Spinal cord (tissue), 10 donors: ENCODE measurements around the gene ITFG1. TPM values are rescaled to one million over a fixed set of nuclear protein-coding genes. Genes with fewer than 3 reads are reported as not detected.

Source experiments
- DNase-seq, 6 donors: peaks; one replicate each; pipeline versions ENCODE4 v3.0.0 to v3.0.0-alpha.2; 2013 to 2015; ENCODE audit warnings: low spot score in 6 of 6, low read depth in 4 of 6
- H3K27ac ChIP-seq: one replicate; pipeline ENCODE4 v1.5.1; 2013; ENCODE audit warnings: low read depth, low read length, control low read depth
- H3K27me3 ChIP-seq: one replicate; pipeline ENCODE4 v1.6.1; 2013; ENCODE audit warnings: low read length; ENCODE audit not compliant: control insufficient read depth, insufficient read depth
- H3K36me3 ChIP-seq: one replicate; pipeline ENCODE4 v1.6.1; 2013; ENCODE audit warnings: low read length; ENCODE audit not compliant: control insufficient read depth, insufficient read depth
- H3K4me1 ChIP-seq: one replicate; pipeline ENCODE4 v1.6.1; 2013; ENCODE audit warnings: low read length; ENCODE audit not compliant: control insufficient read depth, insufficient read depth
- H3K4me3 ChIP-seq: one replicate; pipeline ENCODE4 v1.5.1; 2013; ENCODE audit warnings: low read depth, low read length, control low read depth
- H3K9me3 ChIP-seq: one replicate; pipeline ENCODE4 v1.6.1; 2013; ENCODE audit warnings: low read length; ENCODE audit not compliant: control insufficient read depth, insufficient read depth
- WGBS: methylation state at CpG from one replicate; pipeline ENCODE4 v1.1.5; 2013; ENCODE audit warnings: missing lambda C conversion rate; ENCODE audit not compliant: insufficient coverage; 5-methylcytosine and 5-hydroxymethylcytosine counted together
- polyA plus RNA-seq, 2 donors: library from polyadenylated mRNA; unstranded; fragments of 120-200 nt; gene quantifications; one replicate each; pipeline ENCODE4 v1.2.1, GENCODE V29; 2013; ENCODE audit not compliant: insufficient read length in 2 of 2
- total RNA-seq, 2 donors: library from RNA; depleted of rRNA in 1 of 2; stranded (reverse); fragments of 120-200 nt in 1 of 2; fragments of >200 nt in 1 of 2; gene quantifications; one replicate each; pipeline versions ENCODE4 v1.2.3 to v1.2.4, GENCODE V29; 2013 to 2014
- donor health status: healthy.

Gene ITFG1
- total and polyA plus RNA-seq, 4 donors: 96.6 to 180 (median 127) TPM

- H3K9me3 ChIP-seq: no peaks in the 10 kb centered on the region
- no peak overlapping the region for H3K27ac ChIP-seq
- DNase-seq: no peak
- H3K4me3 ChIP-seq: no peak overlapping the region
- 90% methylated on average over 2 of the region's 4 CpGs for WGBS
- no peaks in the 10 kb centered on the region for H3K27me3 ChIP-seq
- H3K4me1 ChIP-seq: peaks cover 3% of the 10 kb centered on the region
- no peaks in the 10 kb centered on the region for H3K36me3 ChIP-seq
Observed at GRCh38 chr16:47388705-47389104, 72.2 kb downstream of the ITFG1 start.

DNA sequence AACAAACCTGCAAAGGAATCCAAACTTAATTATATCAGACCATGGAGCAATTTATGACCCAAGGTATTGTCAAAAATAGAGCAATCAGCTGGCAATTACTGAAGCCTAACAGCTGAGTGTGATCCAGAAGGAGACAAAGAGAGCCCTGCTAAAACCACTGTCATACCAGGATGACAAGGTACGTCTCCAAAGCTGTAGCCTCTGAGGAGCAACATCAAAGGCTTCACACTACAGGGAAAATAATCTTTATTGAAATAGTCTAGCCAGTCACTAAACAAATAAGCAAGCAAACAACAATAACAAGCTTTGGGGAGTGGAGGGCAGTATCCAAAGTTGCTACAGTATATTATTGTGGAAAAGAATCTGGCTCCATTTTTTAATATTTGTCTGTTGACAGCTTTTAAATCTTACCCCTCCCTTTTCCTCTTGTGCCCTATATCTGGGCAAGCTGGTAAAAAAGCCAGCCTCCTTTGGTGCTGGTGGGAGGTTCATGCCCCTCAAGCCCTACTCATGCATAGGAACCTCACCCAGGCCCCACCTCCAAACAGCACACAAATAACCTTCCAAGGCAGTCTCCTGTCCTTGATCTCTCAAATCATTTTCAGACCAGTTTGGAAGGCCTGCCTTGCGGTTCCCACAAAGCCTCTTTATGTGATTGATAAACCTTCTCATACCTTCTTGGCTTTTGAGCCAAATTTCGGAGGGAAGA lies 73.7 kb downstream of the ITFG1 start:
- no peak for DNase-seq
- Histone ChIP-seq H3K36me3 (no peaks in the 10 kb centered on the region), H3K4me1 (peaks cover 3% of the 10 kb centered on the region), H3K27ac (no peak overlapping the region), H3K4me3 (no peak overlapping the region), H3K27me3 (no peaks in the 10 kb centered on the region), H3K9me3 (no peaks in the 10 kb centered on the region)
- WGBS: 100% methylated on average over 1 of the region's 3 CpGs

DNA sequence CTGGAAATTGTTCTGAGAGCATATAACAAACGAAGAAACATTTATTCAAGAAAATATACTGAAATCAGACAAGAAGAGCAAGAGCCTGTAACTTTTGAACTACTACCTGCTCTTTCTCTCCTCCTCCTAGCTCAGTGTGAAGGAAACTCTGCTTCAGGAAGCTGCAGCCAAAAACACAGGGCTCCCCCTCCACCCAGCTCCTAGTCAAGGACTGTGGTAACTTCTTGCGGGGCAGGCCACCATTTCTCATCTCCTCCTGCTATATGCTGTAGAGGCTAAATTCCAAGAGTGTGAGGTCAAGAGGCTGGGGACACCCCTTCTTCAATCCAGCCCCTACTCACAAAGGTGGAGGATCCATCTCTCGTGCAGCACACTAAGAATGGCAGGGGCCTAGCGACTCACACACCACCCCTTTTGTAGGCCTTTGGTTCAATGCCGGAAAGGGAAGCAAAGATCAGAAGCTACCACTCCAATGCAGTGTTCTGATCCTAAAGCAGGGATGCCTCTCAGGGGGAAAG lies 74.6 kb downstream of the ITFG1 start:
- Histone ChIP-seq H3K36me3 (no peaks in the 10 kb centered on the region), H3K4me3 (no peak overlapping the region), H3K27ac (no peak overlapping the region), H3K9me3 (no peaks in the 10 kb centered on the region), H3K27me3 (no peaks in the 10 kb centered on the region), H3K4me1 (peaks cover 3% of the 10 kb centered on the region)
- no CpG with 5 or more reads among the region's 5 CpGs for WGBS
- DNase-seq: no peak

DNA sequence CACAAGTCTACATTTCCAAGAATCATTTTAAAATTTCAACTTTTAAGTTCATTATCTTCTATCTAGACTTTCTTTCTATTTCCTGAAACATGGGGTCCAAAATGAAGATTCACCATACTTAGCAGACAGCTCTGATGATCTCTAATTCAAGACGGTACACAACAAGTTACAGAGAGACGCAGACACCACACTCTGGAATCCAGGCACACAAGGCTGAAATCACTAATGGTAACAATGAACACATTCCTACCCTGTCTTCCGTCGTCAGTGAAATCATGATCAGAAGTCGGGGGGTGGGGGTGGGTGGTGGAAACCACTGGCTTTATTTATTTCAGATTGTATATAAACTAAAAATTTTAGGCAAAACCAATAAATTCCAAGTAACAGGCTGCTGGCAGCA lies 78.5 kb downstream of the ITFG1 start:
- H3K27ac ChIP-seq: no peak overlapping the region
- 40% methylated on average over 1 of the region's 5 CpGs for WGBS
- no peaks in the 10 kb centered on the region for H3K9me3 ChIP-seq
- peaks cover 3% of the 10 kb centered on the region for H3K4me1 ChIP-seq
- H3K36me3 ChIP-seq: no peaks in the 10 kb centered on the region
- no peak for DNase-seq
- no peak overlapping the region for H3K4me3 ChIP-seq
- no peaks in the 10 kb centered on the region for H3K27me3 ChIP-seq

DNA sequence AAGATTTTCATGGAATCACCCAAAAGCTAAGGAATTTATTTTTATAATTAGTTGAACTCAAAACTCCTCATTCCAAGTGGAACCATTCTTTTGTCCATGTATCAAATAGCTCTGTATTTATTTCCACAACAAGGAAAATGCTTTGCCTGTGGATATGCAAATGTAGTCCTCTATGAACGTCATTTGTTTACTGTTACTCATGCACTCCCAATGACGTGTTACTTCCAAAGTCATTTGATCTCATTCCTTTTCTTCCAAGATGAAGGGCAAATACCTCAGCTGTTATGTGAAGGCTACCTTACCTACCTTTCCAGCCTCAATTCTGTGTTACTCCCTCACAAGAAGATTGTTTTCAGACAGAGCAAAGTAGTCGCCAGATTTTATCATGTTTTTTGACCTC lies 83.7 kb downstream of the ITFG1 start:
- DNase-seq: no peak
- H3K4me3 ChIP-seq: no peak overlapping the region
- H3K9me3 ChIP-seq: no peaks in the 10 kb centered on the region
- H3K27me3 ChIP-seq: no peaks in the 10 kb centered on the region
- H3K4me1 ChIP-seq: no peaks in the 10 kb centered on the region
- no peak overlapping the region for H3K27ac ChIP-seq
- no peaks in the 10 kb centered on the region for H3K36me3 ChIP-seq
- 52% methylated on average over 3 of the region's 3 CpGs for WGBS

- Histone ChIP-seq H3K9me3 (no peaks in the 10 kb centered on the region), H3K4me1 (no peaks in the 10 kb centered on the region), H3K36me3 (peaks cover 2% of the 10 kb centered on the region), H3K27ac (no peak overlapping the region), H3K4me3 (no peak overlapping the region), H3K27me3 (no peaks in the 10 kb centered on the region)
- no CpG with 5 or more reads among the region's 1 CpG for WGBS
- peak in 2 of 6 donors; percentile 28 to 68 for DNase-seq
Observed at GRCh38 chr16:47375423-47375822, 85.4 kb downstream of the ITFG1 start.

DNA sequence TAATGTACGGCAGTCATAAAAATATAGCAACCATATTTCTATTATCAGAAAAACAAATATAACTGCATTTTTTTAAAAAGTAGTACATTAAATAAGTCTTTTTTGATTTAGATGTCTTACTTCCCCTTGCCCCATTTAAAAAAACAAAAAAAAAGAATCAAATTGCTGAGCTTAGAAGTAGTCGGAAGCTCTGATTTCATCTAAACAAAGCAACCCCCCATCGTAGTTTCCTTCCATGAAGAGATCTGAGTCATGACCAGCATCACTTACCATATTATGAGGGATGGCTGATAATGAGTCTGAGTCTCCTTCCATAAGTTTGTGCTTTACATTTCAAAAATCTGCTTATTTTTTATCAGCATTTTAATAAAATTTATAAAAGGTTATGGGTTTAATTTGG lies 86.2 kb downstream of the ITFG1 start:
- Histone ChIP-seq H3K27me3 (no peaks in the 10 kb centered on the region), H3K9me3 (no peaks in the 10 kb centered on the region), H3K27ac (no peak overlapping the region), H3K4me1 (no peaks in the 10 kb centered on the region), H3K36me3 (peaks cover 2% of the 10 kb centered on the region), H3K4me3 (no peak overlapping the region)
- no CpG with 5 or more reads among the region's 3 CpGs for WGBS
- DNase-seq: no peak

- peaks cover 2% of the 10 kb centered on the region for H3K36me3 ChIP-seq
- H3K9me3 ChIP-seq: no peaks in the 10 kb centered on the region
- no peaks in the 10 kb centered on the region for H3K4me1 ChIP-seq
- no peaks in the 10 kb centered on the region for H3K27me3 ChIP-seq
- no peak for DNase-seq
- no peak overlapping the region for H3K27ac ChIP-seq
- no peak overlapping the region for H3K4me3 ChIP-seq
- 100% methylated on average over 2 of the region's 5 CpGs for whole genome bisulfite sequencing
Observed at GRCh38 chr16:47371271-47372014, 89.4 kb downstream of the ITFG1 start.

GRCh38 chr16:47370536-47370935 lies 90.3 kb downstream of the ITFG1 start:
- no peaks in the 10 kb centered on the region for H3K27me3 ChIP-seq
- H3K4me3 ChIP-seq: no peak overlapping the region
- DNase-seq: no peak
- no peak overlapping the region for H3K27ac ChIP-seq
- peaks cover 2% of the 10 kb centered on the region for H3K36me3 ChIP-seq
- no peaks in the 10 kb centered on the region for H3K9me3 ChIP-seq
- 100% methylated on average over 7 of the region's 12 CpGs for WGBS
- H3K4me1 ChIP-seq: no peaks in the 10 kb centered on the region

- no peaks in the 10 kb centered on the region for H3K27me3 ChIP-seq
- H3K27ac ChIP-seq: no peak overlapping the region
- peaks cover 2% of the 10 kb centered on the region for H3K36me3 ChIP-seq
- DNase-seq: no peak
- no CpG with 5 or more reads among the region's 2 CpGs for WGBS
- no peaks in the 10 kb centered on the region for H3K4me1 ChIP-seq
- H3K9me3 ChIP-seq: no peaks in the 10 kb centered on the region
- H3K4me3 ChIP-seq: no peak overlapping the region
Observed at GRCh38 chr16:47366228-47366627, 94.6 kb downstream of the ITFG1 start.
